Measurements from ENCODE around the gene ARID3A.

ARID3A gene

GRCh38 chr19:994516-994915 lies 68.7 kb downstream of the ARID3A start:
- no peaks in the 10 kb centered on the region for H3K9me3 ChIP-seq
- H3K4me3 ChIP-seq (ENCODE audit: low read depth in 1 of 2, low read length in 1 of 2) = no peak overlapping the region
- no peak for TF ChIP-seq CTCF (IDR thresholded peaks at IDR 0.05)
- H3K4me1 ChIP-seq (ENCODE audit: control insufficient read depth in 1 of 2, insufficient read depth in 1 of 2, low read depth in 1 of 2, low read length in 1 of 2) = no peaks in the 10 kb centered on the region
- H3K27me3 ChIP-seq = peaks cover 47% of the 10 kb centered on the region
- H3K27ac ChIP-seq = no peak overlapping the region
- no peaks in the 10 kb centered on the region for H3K36me3 ChIP-seq

GRCh38 chr19:995051-995827 lies 69.4 kb downstream of the ARID3A start:
- Histone ChIP-seq H3K36me3 (no peaks in the 10 kb centered on the region), H3K27me3 (peaks cover 54% of the 10 kb centered on the region), H3K9me3 (no peaks in the 10 kb centered on the region), H3K4me1 (ENCODE audit: control insufficient read depth in 1 of 2, insufficient read depth in 1 of 2, low read depth in 1 of 2, low read length in 1 of 2) (peaks cover 0 to 4% of the 10 kb centered on the region in 2 experiments), H3K4me3 (ENCODE audit: low read depth in 1 of 2, low read length in 1 of 2) (no peak overlapping the region), H3K27ac (no peak overlapping the region)
- no peak for TF ChIP-seq CTCF (IDR thresholded peaks at IDR 0.05)

- peaks cover 7 to 11% of the 10 kb centered on the region in 2 experiments for H3K4me1 ChIP-seq (ENCODE audit: control insufficient read depth in 1 of 2, insufficient read depth in 1 of 2, low read depth in 1 of 2, low read length in 1 of 2)
- no peaks in the 10 kb centered on the region for H3K9me3 ChIP-seq
- no peak for TF ChIP-seq CTCF (IDR thresholded peaks at IDR 0.05)
- H3K27me3 ChIP-seq = peaks cover 64% of the 10 kb centered on the region
- no peaks in the 10 kb centered on the region for H3K36me3 ChIP-seq
- no peak overlapping the region for H3K27ac ChIP-seq
- no peak overlapping the region for H3K4me3 ChIP-seq (ENCODE audit: low read depth in 1 of 2, low read length in 1 of 2)
Observed at GRCh38 chr19:996051-996838, 70.4 kb downstream of the ARID3A start.

- Histone ChIP-seq H3K36me3 (no peaks in the 10 kb centered on the region), H3K4me1 (ENCODE audit: control insufficient read depth in 1 of 2, insufficient read depth in 1 of 2, low read depth in 1 of 2, low read length in 1 of 2) (peaks cover 14 to 18% of the 10 kb centered on the region in 2 experiments), H3K27me3 (peaks cover 82% of the 10 kb centered on the region), H3K4me3 (ENCODE audit: low read depth in 1 of 2, low read length in 1 of 2) (no peak overlapping the region), H3K9me3 (no peaks in the 10 kb centered on the region), H3K27ac (no peak overlapping the region)
- TF ChIP-seq CTCF (IDR thresholded peaks at IDR 0.05) = no peak
Observed at GRCh38 chr19:998064-998463, 72.2 kb downstream of the ARID3A start.

GRCh38 chr19:999379-999719 lies 73.5 kb downstream of the ARID3A start:
- Histone ChIP-seq H3K27ac (no peak overlapping the region), H3K9me3 (no peaks in the 10 kb centered on the region), H3K27me3 (peaks cover 94% of the 10 kb centered on the region), H3K36me3 (no peaks in the 10 kb centered on the region), H3K4me3 (ENCODE audit: low read depth in 1 of 2, low read length in 1 of 2) (no peak overlapping the region), H3K4me1 (ENCODE audit: control insufficient read depth in 1 of 2, insufficient read depth in 1 of 2, low read depth in 1 of 2, low read length in 1 of 2) (peaks cover 14 to 18% of the 10 kb centered on the region in 2 experiments)
- TF ChIP-seq CTCF (IDR thresholded peaks at IDR 0.05) = no peak
